NT2/D1 (cell line): ENCODE results near the gene ORM1.

Source experiments
- SUZ12 ChIP-seq: IDR thresholded peaks from 2 replicates; pipeline ENCODE4 v1.6.1; 2011; ENCODE audit not compliant: insufficient read length, insufficient read depth; ENCODE audit errors: extremely low read depth
- YY1 ChIP-seq: IDR thresholded peaks from 2 replicates; pipeline ENCODE4 v1.6.1; 2011; ENCODE audit not compliant: insufficient read length, insufficient read depth
- ZNF274 ChIP-seq: IDR thresholded peaks from 2 replicates; pipeline ENCODE4 v1.6.1; 2011; ENCODE audit warnings: mild to moderate bottlenecking, low read depth, low read length

GRCh38 chr9:114341152-114341830, 18.4 kb downstream of the ORM1 start:
- no peak for TF ChIP-seq SUZ12
- no peak for TF ChIP-seq ZNF274
- TF ChIP-seq YY1, result no peak
